Stimulated activated naive CD8-positive, alpha-beta T cell treated with anti-CD3 and anti-CD28 coated beads, Interleukin-15, amount 100 ng/mL, for 72 hours (primary cell): Measurements from ENCODE around the gene TBXT.
"Not testable (repeated sequence)": the region's sequence is repeated elsewhere in the genome, so short reads cannot be mapped to it uniquely, and the experiment has no call there.

Experiments used
- ATAC-seq: fragments of 150-1000 bp; cut with Tn5 transposase; 2 replicates; pipeline ENCODE4 v1.10.0; 2021; ENCODE audit warnings: mild to moderate bottlenecking, moderate library complexity
- DNase-seq, 2 donors: peaks; one replicate each; pipeline ENCODE4 v3.0.0; 2021 to 2022
- H3K27ac Mint-ChIP-seq, 2 donors: one replicate each; pipeline ENCODE4 v1.8.0; 2022; ENCODE audit warnings: mild to moderate bottlenecking in 2 of 2, mixed read lengths in 2 of 2, moderate library complexity in 2 of 2
- H3K27me3 Mint-ChIP-seq: one replicate; pipeline ENCODE4 v1.8.0; 2022; ENCODE audit warnings: mixed read lengths
- H3K4me1 Mint-ChIP-seq: one replicate; pipeline ENCODE4 v1.8.0; 2022; ENCODE audit warnings: mild to moderate bottlenecking, mixed read lengths
- H3K4me3 Mint-ChIP-seq, 2 donors: one replicate each; pipeline ENCODE4 v1.8.0; 2022; ENCODE audit warnings: mild to moderate bottlenecking in 2 of 2, mixed read lengths in 2 of 2, moderate library complexity in 1 of 2
- H3K9me3 Mint-ChIP-seq, 2 donors: one replicate each; pipeline ENCODE4 v1.8.0; 2022; ENCODE audit warnings: mixed read lengths in 2 of 2

TBXT gene

GRCh38 chr6:166156942-166157341 is 10.7 kb downstream of the TBXT start:
- ATAC-seq (no peak), DNase-seq (no peak)
- H3K27ac Mint-ChIP-seq = no peak overlapping the region
- H3K4me3 Mint-ChIP-seq = no peak overlapping the region
- no peaks in the 10 kb centered on the region for H3K4me1 Mint-ChIP-seq
- H3K9me3 Mint-ChIP-seq = peaks cover under 1% of the 10 kb centered on the region in 2 donors
- peaks cover 44% of the 10 kb centered on the region for H3K27me3 Mint-ChIP-seq

DNA sequence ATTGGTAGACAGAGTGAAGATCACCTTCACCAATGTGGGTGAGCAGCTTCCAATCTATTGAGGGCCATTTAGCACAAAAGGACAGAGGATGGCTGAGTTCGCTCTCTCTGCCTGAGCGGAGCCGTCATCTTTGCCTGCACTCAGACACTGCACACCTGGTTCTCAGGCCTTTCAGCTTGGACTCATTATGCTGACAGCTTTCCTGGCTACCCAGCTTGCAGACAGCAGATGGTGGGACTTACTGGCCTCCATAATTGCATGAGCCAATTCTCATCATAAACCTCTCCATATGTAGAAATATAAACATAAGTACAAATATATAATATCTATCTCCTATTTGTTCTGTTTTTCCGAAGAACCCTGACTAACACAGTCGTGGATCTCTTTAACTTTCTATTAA is 13.7 kb downstream of the TBXT start:
- DNase-seq (no peak), ATAC-seq (no peak)
- peaks cover 10 to 12% of the 10 kb centered on the region in 2 donors for H3K9me3 Mint-ChIP-seq
- H3K27ac Mint-ChIP-seq = peak overlapping the region in 1 of 2 donors; percentile 63
- H3K4me1 Mint-ChIP-seq = no peaks in the 10 kb centered on the region
- peaks cover 30% of the 10 kb centered on the region for H3K27me3 Mint-ChIP-seq
- H3K4me3 Mint-ChIP-seq = no peak overlapping the region

DNA sequence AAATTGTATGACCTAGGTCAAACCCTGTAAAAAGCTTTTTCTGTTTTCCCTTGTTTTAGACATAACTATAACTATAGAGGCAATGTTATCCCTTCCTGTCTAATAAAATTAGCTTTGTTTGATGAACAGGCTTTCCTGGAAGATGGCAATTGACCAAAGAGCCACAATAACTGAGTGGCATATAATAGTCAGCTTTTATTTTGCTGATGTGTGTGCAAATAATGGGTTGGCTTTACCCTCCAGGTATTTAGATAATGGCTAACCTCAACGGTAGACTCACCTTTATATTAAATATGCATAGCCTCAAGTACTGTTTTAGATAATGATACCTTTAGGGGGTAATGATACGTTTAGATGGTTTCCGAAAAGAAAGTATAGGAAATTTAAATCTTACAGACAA is 15.0 kb downstream of the TBXT start:
- Mint-ChIP-seq H3K27ac (no peak overlapping the region), H3K27me3 (peaks cover 31% of the 10 kb centered on the region), H3K4me1 (no peaks in the 10 kb centered on the region), H3K9me3 (peaks cover 10 to 19% of the 10 kb centered on the region in 2 donors), H3K4me3 (no peak overlapping the region)
- ATAC-seq = no peak
- no peak for DNase-seq

GRCh38 chr6:166151798-166152197 is 15.9 kb downstream of the TBXT start:
- Mint-ChIP-seq H3K9me3 (peaks cover 10 to 19% of the 10 kb centered on the region in 2 donors), H3K27ac (no peak overlapping the region), H3K4me1 (no peaks in the 10 kb centered on the region), H3K27me3 (peaks cover 30% of the 10 kb centered on the region), H3K4me3 (no peak overlapping the region)
- ATAC-seq (no peak), DNase-seq (no peak)

DNA sequence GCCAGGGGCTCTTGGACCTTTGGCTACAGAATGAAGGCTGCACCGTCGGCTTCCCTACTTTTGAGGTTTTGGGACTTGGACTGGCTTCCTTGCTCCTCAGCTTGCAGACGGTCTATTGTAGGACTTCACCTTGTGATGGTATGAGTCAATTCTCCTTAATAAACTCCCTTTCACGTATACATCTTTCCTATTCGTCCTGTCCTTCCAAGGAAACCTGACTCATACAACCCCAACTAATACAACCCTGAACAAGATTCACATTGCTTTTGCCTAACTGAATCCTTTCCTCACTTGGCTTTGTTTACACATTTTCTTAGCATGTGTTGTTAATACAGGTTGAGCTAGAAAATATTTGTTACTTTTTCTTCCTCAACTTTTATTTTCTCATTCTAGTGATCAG is 21.9 kb downstream of the TBXT start:
- Mint-ChIP-seq H3K4me3 (no peak overlapping the region), H3K4me1 (no peaks in the 10 kb centered on the region), H3K9me3 (peaks cover 0 to 7% of the 10 kb centered on the region in 2 donors), H3K27me3 (peaks cover 61% of the 10 kb centered on the region), H3K27ac (no peak overlapping the region)
- DNase-seq (no peak), ATAC-seq (no peak)

DNA sequence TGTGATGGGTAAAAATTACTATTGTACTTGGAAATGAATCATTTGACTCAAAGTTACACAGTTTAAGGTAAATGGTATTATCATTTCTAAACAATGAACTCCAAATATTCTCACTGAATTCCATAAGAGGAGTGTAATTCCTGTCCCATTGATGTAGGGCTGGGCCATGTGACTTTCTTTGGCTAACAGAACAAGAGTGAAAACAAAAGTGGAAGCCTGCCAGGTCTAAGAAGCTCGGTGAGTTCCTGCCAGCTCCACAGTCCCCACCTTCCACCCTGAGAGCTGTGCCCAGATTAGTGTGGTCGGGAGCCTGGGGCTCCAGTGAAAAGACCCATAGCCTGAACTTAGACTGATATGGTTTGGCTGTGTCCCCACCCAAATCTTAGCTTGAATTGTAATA is 24.6 kb downstream of the TBXT start:
- peaks cover 53% of the 10 kb centered on the region for H3K27me3 Mint-ChIP-seq
- DNase-seq = no peak
- ATAC-seq = no peak
- H3K4me1 Mint-ChIP-seq = no peaks in the 10 kb centered on the region
- no peaks in the 10 kb centered on the region for H3K9me3 Mint-ChIP-seq
- H3K4me3 Mint-ChIP-seq = no peak overlapping the region
- H3K27ac Mint-ChIP-seq = no peak overlapping the region

- ATAC-seq (no peak), DNase-seq (no peak)
- no peak overlapping the region for H3K4me3 Mint-ChIP-seq
- H3K27ac Mint-ChIP-seq = no peak overlapping the region
- peaks cover 26% of the 10 kb centered on the region for H3K27me3 Mint-ChIP-seq
- no peaks in the 10 kb centered on the region for H3K4me1 Mint-ChIP-seq
- no peaks in the 10 kb centered on the region for H3K9me3 Mint-ChIP-seq
Observed at GRCh38 chr6:166127624-166128472, 39.8 kb downstream of the TBXT start.

DNA sequence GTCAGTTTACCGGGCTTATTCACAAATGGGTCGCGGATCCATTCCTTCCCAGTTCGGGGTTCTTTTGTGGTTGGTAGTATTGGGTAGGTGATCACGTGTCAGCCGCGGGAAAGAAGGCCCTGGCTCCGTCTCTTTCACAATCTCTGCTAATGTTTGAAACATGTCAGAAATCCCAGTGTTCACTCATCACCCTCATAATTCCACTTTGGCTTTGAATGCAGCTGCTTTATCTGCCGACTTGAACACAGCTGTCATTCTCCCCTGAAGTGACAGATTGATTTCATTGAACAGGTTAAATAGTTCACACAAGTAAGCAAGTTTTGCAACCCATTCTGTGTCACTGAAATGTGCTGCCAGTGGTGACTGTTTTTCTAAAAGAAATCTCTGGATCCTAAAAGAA is 44.5 kb downstream of the TBXT start:
- not testable (repeated sequence) for DNase-seq, H3K4me3 Mint-ChIP-seq, H3K27ac Mint-ChIP-seq, H3K4me1 Mint-ChIP-seq, H3K9me3 Mint-ChIP-seq, ATAC-seq
- H3K27me3 Mint-ChIP-seq = peaks cover 22% of the 10 kb centered on the region

- ATAC-seq (no peak), DNase-seq (no peak)
- peaks cover 8% of the 10 kb centered on the region for H3K27me3 Mint-ChIP-seq
- no peaks in the 10 kb centered on the region for H3K9me3 Mint-ChIP-seq
- no peak overlapping the region for H3K4me3 Mint-ChIP-seq
- H3K4me1 Mint-ChIP-seq = no peaks in the 10 kb centered on the region
- H3K27ac Mint-ChIP-seq = no peak overlapping the region
Observed at GRCh38 chr6:166121726-166122125, 45.9 kb downstream of the TBXT start.

- no peak for ATAC-seq
Observed at GRCh38 chr6:166119116-166119911, 48.3 kb downstream of the TBXT start.

GRCh38 chr6:166115609-166116008 is 52.0 kb downstream of the TBXT start:
- DNase-seq (no peak), ATAC-seq (no peak)
- Mint-ChIP-seq H3K27ac (no peak overlapping the region), H3K4me1 (no peaks in the 10 kb centered on the region), H3K9me3 (no peaks in the 10 kb centered on the region), H3K4me3 (no peak overlapping the region), H3K27me3 (no peaks in the 10 kb centered on the region)

More at GRCh38 chr6:166119116-166119911, 48.3 kb downstream of the TBXT start:
- Mint-ChIP-seq H3K9me3 (no peaks in the 10 kb centered on the region), H3K4me1 (no peaks in the 10 kb centered on the region), H3K27me3 (no peaks in the 10 kb centered on the region), H3K4me3 (no peak overlapping the region), H3K27ac (no peak overlapping the region)
- no peak for DNase-seq

DNA sequence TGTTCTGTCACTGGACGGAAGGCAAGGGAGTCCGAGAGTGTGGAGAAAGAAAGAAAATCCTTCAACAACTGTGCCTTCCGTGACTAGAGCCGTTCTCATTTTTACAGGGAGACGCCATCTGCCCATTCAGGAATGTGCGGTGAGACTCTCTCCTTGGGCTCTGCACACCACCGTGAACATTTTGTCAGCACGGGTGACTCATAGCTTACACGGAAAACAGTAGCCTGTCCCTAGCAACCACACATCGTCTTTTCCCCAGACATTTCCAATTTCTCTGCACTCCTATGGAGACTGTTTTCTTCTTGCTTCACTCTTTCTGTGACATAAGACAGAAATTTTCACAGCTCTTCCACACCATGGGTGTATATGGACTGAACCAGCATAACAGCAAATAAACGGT is 55.1 kb downstream of the TBXT start:
- Mint-ChIP-seq H3K4me1 (no peaks in the 10 kb centered on the region), H3K9me3 (no peaks in the 10 kb centered on the region), H3K4me3 (no peak overlapping the region), H3K27ac (no peak overlapping the region), H3K27me3 (peaks cover 8% of the 10 kb centered on the region)
- ATAC-seq (no peak), DNase-seq (no peak)

DNA sequence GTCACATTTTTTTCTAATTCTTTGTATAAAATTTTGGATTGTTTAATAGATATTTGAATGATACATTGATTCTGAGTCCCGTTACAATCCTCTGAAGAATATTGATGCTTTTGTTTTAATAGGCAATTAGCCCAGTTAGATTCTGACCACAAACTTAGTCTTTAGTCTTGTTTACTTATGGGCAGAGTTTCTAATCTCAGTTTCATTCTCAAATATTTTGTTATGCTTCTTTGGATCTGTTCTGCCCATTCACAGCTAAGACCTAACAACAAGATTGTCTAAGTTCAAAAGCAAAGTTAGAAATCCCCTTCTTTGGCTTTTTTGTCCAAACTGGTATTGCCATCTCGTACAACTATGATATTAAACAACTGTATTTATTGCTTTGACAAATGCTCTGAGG is 58.0 kb downstream of the TBXT start:
- H3K9me3 Mint-ChIP-seq = no peaks in the 10 kb centered on the region
- H3K27ac Mint-ChIP-seq = no peak overlapping the region
- peaks cover 27% of the 10 kb centered on the region for H3K27me3 Mint-ChIP-seq
- DNase-seq (no peak), ATAC-seq (no peak)
- no peak overlapping the region for H3K4me3 Mint-ChIP-seq
- H3K4me1 Mint-ChIP-seq = peaks cover 7% of the 10 kb centered on the region
